22Rv1 (cell line): ENCODE data around the gene GPATCH8.
A peak's percentile ranks its signal among the peaks of the same experiment; 100 is the strongest.

Experiments used
- H3K27ac ChIP-seq: fragments of 450-650 bp; 2 replicates; pipeline ENCODE4 v1.5.1; 2017
- CTCF ChIP-seq: fragments of 450-650 bp; IDR thresholded peaks from 2 replicates; pipeline ENCODE4 v1.5.1; 2017; ENCODE audit warnings: mild to moderate bottlenecking
- ZFX ChIP-seq: fragments of 450-650 bp; IDR thresholded peaks from 2 replicates; pipeline ENCODE4 v1.6.1; 2017; ENCODE audit warnings: antibody characterized with exemption, borderline replicate concordance

Gene GPATCH8

GRCh38 chr17:44352828-44353671 lies 150.2 kb downstream of the GPATCH8 start:
- peak overlapping the region; percentile 71 for H3K27ac ChIP-seq
- TF ChIP-seq CTCF (no peak), ZFX (no peak)

DNA sequence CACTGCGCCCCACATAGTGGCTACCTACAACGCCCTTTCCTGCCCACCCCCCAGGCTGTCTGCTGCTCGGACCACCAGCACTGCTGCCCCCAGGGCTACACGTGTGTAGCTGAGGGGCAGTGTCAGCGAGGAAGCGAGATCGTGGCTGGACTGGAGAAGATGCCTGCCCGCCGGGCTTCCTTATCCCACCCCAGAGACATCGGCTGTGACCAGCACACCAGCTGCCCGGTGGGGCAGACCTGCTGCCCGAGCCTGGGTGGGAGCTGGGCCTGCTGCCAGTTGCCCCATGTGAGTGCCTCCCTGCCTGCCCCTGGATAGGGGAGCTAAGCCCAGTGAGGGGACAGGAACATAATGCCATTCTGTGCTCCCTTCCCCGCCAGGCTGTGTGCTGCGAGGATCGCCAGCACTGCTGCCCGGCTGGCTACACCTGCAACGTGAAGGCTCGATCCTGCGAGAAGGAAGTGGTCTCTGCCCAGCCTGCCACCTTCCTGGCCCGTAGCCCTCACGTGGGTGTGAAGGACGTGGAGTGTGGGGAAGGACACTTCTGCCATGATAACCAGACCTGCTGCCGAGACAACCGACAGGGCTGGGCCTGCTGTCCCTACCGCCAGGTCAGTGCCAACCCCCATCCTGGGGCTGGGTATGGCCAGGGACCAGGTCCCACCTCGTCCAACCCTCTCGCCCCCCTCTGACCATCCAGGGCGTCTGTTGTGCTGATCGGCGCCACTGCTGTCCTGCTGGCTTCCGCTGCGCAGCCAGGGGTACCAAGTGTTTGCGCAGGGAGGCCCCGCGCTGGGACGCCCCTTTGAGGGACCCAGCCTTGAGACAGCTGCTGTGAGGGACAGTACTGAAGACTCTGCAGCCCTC lies 151.0 kb downstream of the GPATCH8 start:
- H3K27ac ChIP-seq = no peak overlapping the region
- TF ChIP-seq ZFX = no peak
- no peak for TF ChIP-seq CTCF

GRCh38 chr17:44351464-44351863 lies 151.7 kb downstream of the GPATCH8 start:
- H3K27ac ChIP-seq = no peak overlapping the region
- TF ChIP-seq ZFX (no peak), CTCF (no peak)

GRCh38 chr17:44350733-44351226 lies 152.4 kb downstream of the GPATCH8 start:
- TF ChIP-seq CTCF (peak; percentile 85), ZFX (no peak)
- H3K27ac ChIP-seq = no peak overlapping the region

GRCh38 chr17:44349553-44350070 lies 153.6 kb downstream of the GPATCH8 start:
- no peak for TF ChIP-seq CTCF
- TF ChIP-seq ZFX = no peak
- no peak overlapping the region for H3K27ac ChIP-seq

- TF ChIP-seq ZFX (no peak), CTCF (no peak)
- H3K27ac ChIP-seq = no peak overlapping the region
Measured at GRCh38 chr17:44348988-44349364, 154.2 kb downstream of the GPATCH8 start.
